Fibroblast of lung (primary cell): Measurements from ENCODE around the gene CEP131.
"Not testable (repeated sequence)": the region's sequence is repeated elsewhere in the genome, so short reads cannot be mapped to it uniquely, and the experiment has no call there.

Experiments used
- CTCF ChIP-seq, 2 donors: IDR thresholded peaks in 1 of 2; conservative IDR thresholded peaks in 1 of 2; 1 replicate in 1 of 2; 2 replicates in 1 of 2; pipeline ENCODE4 v1.5.1; 2011 to 2012; ENCODE audit warnings: low read length in 2 of 2, control low read depth in 1 of 2, inconsistent platforms in 1 of 2, low read depth in 1 of 2, mild to moderate bottlenecking in 1 of 2
- EZH2 ChIP-seq: IDR thresholded peaks from 2 replicates; pipeline ENCODE4 v1.5.1; 2012; ENCODE audit warnings: low read length, control low read depth, mild to moderate bottlenecking; ENCODE audit errors: missing control alignments

- TF ChIP-seq CTCF (conservative IDR thresholded peaks at IDR 0.05 in 1 of 2, IDR thresholded peaks at IDR 0.05 in 1 of 2; ENCODE audit: low read depth in 1 of 2, low read length in 2 of 2); EZH2: not testable (repeated sequence)
Observed at GRCh38 chr17:81154016-81154415, 68.7 kb downstream of the CEP131 start.
